Fibroblast of the conjunctiva (primary cell): Measurements from ENCODE around the gene FAM168A.

Source experiments
- DNase-seq: peaks from one replicate; pipeline ENCODE4 v3.0.0-alpha.2; 2010; ENCODE audit warnings: low read depth

FAM168A gene

DNA sequence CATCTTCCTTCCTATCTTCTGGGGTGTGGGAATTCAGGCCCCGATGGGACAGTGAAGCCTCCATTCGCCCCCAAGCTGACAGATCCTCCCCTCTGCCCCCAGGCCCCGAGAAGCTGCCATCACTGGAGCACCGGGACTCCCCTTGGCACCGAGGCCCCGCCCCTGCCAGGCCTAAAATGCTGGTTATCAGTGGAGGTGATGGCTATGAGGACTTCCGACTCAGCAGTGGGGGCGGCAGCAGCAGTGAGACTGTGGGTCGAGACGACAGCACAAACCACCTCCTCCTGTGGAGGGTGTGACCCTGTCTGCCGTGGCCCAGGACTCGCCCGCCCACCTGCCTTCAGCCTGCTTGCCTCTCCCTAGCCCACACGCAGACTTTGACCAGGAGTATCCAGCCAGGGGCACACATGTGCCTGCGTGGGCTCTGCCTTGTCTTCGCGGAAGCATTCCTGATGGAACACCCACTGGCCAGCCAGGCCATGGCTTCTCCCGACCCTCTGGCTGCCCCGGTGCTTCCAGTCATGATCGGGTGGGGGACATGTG lies 230.4 kb downstream of the FAM168A start:
- DNase-seq: no peak

DNA sequence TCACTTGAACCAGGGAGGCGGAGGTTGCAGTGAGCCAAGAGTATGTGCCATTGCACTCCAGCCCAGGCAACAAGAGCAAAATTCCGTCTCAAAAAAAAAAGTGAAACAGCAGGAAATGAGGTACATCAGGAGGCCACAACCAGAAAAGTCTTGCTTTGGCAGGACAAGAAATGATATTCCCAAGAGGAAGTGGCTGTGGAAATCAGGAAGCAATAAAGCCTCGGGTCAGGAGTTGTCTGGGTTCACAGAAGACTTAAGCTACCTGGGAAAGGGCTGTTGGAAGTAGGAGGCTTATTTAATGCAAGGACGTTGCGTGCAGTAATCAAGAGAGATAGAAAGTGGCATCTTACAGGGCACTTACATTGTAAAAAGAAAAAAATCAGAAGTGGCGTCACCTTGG lies 231.0 kb downstream of the FAM168A start:
- no peak for DNase-seq

DNA sequence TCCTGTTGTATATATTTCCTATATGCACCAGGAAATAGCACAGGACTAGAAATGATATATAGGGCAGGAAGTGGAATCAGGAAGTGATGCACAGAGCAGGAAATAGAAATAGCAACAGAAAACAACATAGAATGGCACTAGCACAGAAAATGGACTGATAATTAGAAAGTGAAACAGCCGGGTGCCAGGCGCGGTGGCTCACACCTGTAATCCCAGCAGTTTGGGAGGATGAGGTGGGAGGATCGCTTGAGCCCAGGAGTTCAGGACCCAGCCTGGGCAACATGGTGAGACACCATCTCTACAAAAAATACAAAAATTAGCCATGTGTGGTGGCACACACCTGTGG lies 231.7 kb downstream of the FAM168A start:
- no peak for DNase-seq

DNA sequence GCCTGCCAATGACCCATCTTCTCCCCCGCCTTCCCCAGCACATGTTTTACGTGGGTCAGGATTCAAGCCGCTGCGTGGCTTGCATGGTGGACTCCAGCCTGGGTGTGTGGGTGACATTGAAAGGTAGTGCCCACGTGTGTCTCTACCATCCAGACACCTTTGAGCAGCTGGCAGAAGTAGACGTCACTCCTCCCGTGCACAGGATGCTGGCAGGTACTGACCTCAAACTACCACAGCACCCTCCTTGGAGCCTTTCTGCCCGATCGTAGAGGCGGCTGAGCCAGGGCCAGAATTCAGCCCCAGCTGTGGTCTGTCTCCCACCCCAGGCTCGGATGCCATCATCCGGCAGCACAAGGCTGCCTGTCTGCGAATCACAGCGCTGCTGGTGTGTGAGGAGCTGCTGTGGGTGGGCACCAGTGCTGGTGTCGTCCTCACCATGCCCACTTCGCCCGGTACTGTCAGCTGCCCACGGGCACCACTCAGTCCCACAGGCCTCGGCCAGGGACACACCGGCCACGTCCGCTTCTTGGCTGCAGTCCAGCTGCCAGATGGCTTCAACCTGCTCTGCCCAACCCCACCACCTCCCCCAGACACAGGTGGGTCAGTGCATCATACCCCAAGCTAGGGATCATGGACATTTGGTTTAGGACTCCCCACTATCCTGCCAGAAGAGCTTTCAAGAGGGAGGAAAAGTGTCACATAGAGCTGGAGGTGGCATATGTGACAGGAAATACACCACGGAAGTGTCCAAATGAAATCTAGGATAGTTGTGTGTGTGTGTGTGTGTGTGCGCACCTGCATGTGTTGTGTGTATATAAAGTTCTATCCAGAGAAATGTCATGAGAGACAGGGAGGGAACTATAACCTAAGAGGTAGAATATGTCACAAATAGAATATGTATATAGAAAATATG lies 232.3 kb downstream of the FAM168A start:
- no peak for DNase-seq

DNA sequence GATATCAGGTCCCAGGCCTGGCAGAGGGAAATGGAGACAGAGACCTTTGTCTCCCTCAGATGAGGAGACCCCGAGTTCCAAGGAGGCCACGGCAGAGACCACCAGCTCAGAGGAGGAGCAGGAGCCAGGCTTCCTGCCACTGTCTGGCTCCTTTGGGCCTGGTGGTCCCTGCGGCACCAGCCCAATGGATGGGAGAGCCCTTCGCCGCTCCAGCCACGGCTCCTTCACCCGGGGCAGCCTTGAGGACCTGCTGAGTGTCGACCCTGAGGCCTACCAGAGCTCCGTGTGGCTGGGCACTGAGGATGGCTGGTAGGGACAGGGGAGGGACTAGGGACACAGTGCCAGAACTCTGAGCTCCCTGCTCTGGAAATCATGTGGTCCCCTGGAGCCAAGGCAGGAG lies 234.8 kb downstream of the FAM168A start:
- DNase-seq: no peak

DNA sequence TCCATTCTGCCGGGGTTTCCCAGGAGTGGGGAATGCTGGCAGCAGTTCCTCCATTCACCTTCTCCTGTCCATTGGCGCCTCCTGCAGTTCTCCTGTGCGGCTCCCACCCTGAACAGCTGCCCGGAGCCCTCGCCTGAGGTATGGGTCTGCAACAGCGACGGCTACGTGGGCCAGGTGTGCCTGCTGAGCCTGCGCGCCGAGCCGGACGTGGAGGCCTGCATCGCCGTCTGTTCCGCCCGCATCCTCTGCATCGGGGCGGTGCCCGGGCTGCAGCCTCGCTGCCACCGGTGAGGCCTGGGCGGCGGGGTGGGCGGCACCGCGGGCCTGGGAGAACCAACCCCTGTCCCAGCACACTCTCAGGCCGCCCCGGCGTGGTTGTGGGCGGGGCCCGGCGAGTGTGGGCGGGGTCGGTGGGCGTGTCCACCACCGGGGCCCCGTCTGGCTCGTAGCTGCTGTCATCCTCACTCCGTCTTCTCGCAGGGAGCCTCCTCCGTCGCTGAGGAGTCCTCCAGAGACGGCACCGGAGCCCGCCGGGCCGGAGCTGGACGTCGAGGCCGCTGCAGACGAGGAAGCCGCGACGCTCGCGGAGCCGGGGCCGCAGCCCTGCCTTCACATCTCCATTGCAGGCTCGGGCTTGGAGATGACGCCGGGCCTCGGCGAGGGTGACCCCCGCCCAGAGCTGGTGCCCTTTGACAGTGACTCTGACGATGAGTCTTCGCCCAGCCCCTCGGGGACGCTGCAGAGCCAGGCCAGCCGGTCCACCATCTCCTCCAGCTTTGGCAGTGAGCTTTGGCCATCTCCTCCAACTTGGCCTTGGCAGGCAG lies 235.7 kb downstream of the FAM168A start:
- no peak for DNase-seq

DNA sequence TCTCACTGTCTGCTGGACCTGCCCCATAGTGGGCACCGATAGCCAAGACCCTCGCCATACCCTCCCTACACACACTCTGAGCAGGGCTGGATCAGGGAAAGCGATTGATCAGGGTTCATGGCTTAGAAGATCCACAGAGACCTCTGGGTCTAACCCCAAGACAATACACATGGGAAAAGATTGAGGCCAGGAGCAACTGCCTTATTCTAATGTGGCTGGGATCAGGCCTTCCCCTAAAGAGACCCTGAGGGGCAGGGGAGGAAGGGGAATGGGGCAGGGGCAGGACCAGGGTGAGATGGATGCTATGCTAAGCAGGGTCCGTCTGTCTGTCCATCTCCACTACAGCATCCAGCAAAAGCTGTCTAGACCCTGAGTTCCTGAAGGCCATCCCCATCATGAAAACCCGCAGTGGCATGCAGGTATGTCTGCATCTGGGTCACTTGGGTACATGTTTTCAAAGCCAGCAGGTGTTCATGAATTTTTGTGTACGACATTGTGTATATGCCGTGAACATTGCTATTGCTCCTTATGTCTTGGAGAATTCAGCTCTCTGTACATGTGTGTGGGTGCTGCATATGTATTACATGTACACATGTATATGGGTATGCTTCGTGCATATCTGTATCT lies 237.1 kb downstream of the FAM168A start:
- DNase-seq: no peak

DNA sequence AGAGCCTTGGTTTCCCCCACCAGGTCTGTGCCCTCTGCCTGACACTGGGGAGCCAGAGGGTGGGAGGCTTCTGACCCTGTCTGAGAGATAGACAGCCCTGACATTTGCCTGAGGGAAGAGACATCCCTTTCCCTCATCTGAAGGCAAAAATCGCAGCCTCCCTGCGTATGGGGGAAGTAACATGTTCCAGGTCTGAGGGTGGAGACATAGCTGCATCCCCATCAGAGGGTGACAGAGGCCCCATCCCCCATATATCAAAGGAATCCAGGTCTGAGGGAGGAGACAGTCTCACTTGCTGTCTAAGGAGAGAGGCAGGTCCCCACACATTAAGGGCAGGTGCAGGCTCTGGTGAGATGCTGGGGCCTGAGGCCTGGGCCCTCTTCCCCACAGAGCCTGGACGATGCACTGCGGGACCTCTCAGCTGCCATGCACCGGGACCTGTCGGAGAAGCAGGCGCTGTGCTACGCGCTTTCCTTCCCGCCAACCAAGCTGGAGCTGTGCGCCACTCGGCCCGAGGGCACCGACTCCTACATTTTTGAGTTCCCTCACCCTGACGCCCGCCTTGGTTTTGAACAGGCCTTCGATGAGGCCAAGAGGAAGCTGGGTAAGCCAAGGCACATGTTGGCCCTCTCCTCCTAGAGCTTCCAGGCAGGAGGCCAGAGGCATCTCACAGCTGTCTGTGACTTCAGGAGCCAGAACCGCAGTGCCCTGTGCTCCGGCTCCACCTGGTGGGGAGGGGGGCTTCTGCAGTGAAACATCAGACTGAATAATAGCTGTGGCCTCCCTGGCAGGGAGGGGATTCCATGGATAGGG lies 237.8 kb downstream of the FAM168A start:
- DNase-seq: peak; percentile 41

DNA sequence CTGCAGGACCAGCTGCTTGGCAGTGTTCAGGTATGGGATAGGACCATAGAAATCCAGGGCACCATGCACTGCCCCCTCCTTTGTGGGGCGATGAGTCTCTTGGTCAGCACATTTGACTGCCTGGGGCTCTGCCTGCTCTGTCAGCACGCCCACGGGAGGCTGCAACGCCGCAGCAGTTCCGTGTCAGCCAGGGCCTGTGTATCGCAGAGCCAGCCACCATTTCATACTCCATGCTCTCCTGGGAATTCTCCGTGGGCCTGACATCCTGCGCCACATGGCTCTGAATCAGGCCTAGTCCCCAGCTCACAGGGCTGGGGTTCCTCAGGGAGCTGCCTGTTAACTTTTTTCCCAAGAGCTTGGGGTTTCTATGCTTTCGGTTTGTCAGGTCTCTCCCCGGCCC lies 238.6 kb downstream of the FAM168A start:
- no peak for DNase-seq

DNA sequence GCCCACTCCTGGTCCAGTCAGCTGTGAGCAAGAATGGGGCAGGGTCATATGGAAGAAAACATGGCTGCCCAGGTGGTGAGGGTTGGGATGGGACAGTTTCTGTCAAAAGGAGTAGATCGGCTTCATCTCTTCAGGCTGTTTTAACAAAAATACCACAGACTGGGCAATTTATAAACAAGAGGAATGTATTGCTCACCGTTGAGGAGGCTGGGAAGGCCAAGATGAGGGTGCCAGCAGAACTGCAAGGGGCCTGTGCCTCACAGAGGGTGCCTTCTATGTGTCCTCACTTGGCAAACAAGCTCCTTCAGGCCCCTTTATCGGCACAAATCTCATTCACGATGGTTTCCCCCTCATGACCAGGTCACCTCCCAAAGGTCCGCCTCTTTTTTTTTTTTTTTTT lies 239.8 kb downstream of the FAM168A start:
- DNase-seq: no peak

DNA sequence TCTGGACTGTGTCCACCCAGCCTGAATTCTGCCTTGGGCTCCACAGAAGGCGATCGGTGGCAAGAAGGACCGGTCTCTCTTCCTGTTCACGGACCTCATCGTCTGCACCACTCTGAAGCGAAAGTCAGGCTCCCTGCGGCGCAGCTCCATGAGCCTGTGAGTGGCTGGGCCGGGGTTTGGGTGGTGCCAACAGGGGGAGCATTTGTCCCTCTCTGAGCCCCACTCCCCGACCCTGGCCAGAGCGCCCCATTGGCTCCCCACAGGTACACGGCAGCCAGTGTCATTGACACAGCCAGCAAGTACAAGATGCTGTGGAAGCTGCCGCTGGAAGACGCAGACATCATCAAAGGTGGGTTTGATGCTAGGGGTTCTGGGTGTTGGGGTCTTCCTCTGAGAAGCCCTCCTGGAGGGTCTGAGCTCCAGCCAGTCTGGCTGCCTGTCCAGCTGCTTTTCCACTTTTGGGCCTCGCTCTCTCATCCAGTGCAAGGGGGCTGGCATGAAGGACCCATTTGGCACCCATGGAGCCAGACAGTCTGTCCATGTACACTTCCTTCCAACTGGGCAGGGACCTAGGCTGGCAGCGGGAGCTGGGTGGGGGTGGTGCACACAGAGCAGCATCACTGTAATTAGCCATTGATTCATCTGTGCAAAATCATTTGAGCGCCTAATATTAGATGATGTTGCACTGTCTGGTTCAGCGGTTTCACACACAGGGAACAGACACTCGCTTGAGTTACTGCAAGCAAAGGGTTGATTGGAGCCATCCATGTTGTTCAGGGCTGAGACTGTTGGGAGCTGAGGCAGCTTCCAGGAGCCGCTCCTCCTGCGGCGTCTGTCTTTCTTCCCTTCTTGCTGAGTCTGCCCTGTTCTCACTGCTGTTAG lies 240.7 kb downstream of the FAM168A start:
- DNase-seq: no peak

DNA sequence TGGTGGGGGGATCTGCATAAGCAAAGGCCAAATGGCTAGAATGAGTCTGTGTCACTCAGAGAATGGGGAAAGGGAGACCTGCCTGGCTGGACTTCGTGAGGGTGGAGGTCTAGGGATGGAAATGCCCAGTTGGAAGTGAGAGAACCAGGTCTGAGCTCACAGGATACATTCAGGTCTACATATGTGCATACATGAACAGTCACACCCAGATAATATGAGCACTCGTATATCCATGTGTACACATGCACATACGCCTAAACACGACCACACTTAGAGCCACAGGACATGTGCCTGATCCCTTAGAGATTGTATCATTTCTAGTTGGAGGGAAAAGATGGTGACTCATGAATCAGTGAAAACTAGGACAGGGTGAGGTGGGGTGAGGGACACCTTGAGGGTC lies 242.8 kb downstream of the FAM168A start:
- DNase-seq: no peak

DNA sequence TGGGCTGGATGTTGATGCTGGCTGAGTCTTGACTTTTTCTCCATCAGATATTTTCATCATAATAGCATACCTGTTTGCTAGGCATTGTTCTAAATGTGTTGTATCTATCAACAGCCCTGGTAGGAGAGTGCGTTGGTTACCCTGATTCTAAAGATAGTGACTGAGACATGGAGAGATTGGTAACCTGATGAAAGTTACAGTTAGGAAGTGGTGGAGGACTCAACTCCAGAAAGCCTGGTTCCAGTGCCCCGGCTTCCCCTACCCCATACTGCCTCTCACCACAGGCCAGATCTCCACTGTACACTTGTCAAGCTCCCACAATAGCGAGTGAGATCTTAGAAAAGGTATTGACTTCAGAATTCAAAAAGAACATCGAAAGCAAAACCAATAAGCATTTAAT lies 244.5 kb downstream of the FAM168A start:
- DNase-seq: no peak

DNA sequence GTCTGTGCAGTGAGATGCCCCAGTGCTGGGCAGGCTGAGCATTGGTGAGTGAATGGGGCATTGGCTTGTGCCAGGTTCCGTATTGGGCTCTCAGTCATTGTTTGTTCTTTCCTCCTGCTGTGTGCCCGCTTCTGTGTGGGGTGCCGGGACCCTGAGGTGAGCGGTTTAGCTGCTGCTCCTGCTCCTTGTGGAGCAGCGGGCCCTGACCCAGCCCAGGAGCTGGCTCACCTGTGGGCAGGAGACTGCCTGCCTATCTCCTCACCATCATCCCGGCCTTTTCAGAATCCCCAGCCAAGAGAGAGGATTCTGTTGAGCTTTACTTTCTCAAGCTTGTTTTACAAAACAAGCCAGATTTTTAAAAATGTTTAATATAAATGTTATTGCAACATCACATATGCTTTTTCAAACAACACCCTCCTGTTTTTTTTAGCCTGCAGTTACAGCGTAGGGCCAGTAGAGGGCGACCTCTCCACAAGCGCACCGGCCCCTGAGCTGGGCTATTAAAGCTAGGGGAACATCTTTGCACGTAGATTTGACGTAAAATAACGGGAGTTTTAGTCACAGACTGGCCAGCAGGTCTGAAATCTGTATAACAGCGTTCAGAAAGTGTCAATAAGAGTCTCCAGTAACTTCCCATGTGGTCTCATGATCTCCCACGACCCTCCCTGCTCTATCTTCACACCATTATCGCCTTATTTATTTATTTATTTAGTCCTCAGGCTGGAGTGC lies 246.8 kb downstream of the FAM168A start:
- DNase-seq: peak; percentile 71
